GM19452 (cell line): Measurements from ENCODE around the gene TTF2.
A peak's percentile ranks its signal among the peaks of the same experiment; 100 is the strongest.

ENCODE experiments used
- ATAC-seq: cut with Tn5 transposase; IDR thresholded peaks from one replicate; pipeline ENCODE4 v1.9.1; 2021; ENCODE audit not compliant: unreplicated experiment

The TTF2 gene

DNA sequence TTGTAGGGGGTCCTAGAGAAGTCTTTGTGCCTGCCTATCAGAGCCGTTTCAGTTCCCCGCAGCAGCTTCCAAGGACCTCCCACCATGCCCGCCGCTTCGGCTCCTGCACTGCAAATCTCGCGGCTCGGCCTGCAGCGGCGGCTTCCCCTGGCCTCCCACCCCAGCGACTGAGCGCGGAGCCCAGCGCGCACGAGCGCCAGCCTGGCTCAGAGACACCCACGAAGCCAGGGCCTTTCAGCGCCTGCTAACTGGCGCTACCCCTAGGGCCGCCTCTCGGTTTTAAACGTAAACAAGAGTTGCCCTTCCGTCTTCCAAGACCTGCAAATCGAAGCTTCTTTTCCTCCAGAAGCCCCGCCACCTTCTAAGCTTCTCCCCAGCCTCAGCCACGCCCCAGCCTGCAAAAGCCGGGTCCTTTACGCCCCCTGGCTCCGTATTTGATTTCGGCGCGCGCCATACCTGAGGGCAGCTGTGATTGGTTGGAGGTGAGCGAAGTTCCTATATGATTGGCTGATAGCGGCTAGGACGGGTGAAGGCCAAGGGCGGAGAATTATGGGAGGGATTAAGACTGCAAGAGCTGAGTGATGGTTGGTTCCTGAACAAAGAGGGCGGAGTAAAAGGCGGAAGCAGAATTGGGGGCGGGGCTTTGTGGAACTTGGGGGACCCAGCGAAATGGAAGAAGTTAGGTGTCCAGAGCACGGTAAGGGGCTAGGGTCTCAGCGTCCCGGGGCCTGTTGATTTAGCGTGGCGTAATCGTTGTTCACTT is at the start of gene TTF2:
Gene TTF2 (plus strand): TSS at position 649 of the 763 bp plus-strand sequence. CDS start 21 bp downstream, at position 670.
- ATAC-seq: peak; percentile 91

DNA sequence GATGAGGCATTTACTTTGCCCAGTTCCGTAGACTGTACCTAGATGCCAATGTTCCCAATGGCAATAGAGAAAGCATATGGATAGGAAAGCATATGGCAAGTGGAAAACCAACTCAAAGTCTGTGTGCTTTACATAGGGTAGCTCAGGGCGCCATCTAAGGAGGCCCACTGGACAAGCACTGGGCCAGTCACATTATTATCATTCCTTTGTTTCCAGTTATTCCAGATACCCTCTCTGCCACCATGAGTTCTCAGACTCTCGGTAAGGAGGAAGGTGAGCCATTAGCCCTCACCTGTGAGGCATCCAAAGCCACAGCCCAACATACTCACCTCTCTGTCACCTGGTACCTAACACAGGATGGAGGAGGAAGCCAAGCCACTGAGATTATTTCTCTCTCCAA is 48.8 kb upstream of the TTF2 start:
- ATAC-seq: no peak

DNA sequence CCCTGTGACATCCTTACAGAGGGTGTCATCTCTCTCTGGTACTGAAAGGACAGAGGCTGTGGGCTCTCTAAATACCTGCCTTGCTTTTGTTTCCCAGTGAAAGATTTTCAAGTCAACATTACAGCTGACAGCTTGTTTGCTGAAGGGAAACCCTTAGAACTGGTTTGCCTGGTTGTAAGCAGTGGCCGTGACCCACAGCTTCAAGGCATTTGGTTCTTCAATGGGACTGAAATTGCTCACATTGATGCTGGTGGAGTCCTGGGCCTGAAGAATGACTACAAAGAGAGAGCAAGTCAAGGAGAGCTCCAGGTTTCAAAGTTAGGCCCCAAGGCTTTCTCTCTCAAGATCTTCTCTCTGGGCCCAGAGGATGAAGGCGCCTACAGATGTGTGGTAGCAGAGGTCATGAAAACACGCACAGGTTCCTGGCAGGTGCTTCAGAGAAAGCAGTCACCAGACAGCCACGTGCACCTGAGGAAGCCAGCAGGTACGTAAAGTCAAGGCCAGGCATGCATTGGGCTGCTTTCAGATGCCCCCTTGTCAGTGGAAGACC is 46.7 kb upstream of the TTF2 start:
- ATAC-seq: no peak

DNA sequence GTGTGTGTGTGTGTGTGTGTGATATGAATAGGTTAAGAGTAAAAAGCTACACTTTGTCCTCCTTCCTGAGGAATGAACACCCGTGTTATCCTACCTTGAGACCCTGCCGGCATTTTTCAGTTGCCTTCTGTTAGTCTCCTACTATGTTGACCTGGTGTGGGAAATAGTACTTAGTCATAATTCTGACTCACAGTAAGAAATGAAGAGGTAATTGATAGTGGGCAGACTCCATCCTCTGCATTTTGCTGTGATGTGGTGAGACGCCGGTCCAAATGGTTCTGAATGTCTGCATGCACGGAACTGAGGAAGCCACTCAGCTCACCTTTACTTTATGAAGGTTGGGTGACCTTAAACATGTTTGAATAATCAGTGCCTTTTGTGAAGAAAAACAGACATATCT is 45.9 kb upstream of the TTF2 start:
- no peak for ATAC-seq

DNA sequence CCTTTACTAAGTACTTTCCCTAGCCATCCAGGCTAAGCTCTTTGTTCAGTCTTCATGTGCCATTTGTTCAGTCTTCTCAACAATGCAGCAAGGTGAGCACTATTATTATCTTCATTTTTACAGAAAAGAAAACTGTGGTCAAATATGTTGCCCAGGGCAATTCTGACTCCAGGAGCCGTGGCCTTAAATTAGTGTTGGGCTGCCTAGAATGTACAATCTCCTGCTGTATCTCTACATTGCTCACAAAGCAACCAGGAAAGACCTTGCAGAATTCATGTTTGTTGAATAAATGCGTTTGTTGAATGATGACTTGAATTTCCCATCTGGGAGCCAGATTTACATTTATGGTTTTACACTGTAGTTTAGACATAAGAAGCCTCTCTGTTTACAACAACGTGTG is 44.4 kb upstream of the TTF2 start:
- no peak for ATAC-seq

DNA sequence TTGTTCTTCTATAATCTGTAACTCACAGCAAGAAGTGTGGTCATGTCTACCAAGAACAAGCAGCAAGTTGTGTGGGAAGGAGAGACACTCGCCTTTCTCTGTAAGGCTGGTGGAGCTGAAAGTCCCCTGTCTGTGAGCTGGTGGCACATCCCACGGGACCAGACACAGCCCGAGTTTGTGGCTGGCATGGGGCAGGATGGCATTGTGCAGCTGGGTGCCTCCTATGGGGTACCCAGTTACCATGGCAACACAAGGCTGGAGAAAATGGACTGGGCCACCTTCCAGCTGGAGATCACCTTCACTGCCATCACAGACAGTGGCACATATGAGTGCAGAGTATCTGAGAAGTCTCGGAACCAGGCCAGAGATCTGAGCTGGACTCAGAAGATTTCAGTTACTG is 43.1 kb upstream of the TTF2 start:
- no peak for ATAC-seq

DNA sequence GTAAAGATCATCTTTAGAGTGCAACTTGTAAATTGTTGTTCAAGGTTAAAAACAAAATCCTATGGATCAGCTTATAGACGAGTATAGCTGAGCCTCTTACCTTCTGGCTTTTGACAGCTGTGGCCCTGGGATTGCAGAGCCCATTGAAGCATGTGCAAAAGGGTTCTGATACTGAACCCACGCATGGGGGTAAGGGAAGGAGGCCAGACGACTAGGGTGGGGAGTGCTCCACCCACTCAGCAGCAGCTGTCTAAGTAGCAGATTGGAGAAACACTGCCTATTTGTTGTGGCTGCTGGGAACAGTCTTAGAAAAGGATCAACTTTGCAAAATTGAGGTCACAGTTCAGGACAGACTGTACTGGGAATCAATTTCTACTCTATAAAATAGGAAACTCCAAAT is 42.5 kb upstream of the TTF2 start:
- ATAC-seq: no peak

DNA sequence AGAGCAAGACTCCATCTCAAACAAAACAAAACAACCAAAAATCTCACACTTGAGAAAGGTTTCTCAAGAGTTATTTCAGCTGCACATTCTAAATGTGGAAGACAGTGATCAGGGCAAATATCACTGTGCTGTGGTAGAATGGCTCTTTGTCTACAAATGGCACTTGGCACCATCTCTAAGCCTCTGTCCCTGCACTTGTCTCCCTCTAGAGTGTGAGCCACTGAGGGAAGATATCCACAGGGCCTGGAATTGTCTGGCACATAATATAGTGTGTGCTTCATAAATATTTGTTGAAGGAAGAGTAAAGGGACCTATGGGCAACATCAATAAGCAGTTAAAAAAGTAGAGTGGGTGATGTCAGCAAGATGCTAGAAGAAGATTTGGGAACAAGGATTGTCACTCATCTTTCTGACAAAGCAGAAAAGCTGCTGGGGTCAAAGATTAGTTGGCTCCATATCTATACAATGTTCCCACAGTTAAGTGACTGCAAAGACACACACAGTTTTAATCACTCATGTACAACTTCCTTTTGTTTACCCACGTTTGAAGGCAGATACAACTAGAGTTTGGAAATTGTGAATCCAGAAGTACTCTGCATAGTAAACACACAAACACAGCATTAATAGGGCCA is 39.5 kb upstream of the TTF2 start:
- ATAC-seq: no peak

DNA sequence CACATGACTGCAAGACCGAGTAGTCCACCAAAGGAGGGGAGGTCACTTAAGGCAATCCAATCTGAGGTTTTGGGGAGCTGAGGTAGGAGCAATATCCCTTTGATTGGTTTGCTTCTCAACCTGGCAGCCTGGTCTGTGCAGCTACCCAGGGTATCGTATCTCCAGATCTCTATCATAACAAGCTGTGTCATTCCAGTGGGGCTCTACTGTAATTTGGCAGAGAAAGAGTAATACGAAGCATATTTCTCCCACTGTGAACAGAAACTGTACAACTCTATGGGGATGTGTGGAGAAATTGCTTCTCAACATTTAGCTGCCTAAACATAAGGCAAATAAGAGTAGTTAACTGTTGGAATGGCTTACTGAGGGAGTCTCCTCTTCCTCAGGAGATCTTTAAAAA is 38.0 kb upstream of the TTF2 start:
- ATAC-seq: no peak

DNA sequence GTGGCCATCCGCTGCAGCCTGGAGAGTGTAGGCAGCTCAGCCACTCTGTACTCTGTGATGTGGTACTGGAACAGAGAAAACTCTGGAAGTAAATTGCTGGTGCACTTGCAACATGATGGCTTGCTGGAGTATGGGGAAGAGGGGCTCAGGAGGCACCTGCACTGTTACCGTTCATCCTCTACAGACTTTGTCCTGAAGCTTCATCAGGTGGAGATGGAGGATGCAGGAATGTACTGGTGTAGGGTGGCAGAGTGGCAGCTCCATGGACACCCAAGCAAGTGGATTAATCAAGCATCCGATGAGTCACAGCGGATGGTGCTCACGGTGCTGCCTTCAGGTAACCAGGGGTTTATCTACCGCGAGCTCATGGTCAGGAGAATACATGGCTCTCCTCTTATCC is 34.6 kb upstream of the TTF2 start:
- ATAC-seq: no peak

DNA sequence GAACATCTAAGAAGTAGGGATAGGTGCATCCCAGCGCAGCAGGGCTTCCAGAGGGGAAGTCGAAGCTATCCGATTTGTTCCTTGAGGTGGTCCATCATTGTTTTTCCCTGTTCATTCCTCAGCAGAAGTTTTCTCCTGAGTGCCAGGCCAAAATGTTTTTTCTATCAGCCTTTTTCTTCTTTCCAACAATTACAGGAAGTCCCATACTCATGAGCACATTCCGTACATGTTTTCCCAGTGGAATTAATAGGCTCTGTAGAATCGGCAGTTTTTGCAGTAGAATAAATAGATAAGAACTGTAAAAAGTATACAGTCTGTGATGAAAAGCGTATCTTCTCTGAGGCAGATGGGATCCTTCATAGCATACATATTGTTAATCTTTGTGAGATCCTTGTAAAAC is 33.8 kb upstream of the TTF2 start:
- no peak for ATAC-seq

DNA sequence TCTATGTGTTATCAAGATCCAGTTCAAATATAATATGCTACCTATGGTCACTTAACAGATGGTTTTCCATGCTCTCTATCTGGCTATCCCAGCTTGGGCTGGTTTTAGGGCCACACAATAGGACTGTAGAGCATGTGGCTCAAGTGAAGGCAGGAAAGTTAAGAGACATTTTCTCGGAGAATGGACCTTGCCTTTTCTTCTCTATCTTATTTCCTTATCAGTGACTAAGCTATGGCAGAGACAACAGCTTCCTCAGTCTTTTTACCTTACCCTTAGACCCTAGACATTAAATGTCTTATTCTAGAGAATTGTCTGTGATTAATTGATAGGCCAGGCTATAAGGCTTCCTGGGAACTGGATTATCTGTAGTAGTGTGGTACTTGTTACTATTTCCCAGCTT is 30.4 kb upstream of the TTF2 start:
- ATAC-seq: no peak

DNA sequence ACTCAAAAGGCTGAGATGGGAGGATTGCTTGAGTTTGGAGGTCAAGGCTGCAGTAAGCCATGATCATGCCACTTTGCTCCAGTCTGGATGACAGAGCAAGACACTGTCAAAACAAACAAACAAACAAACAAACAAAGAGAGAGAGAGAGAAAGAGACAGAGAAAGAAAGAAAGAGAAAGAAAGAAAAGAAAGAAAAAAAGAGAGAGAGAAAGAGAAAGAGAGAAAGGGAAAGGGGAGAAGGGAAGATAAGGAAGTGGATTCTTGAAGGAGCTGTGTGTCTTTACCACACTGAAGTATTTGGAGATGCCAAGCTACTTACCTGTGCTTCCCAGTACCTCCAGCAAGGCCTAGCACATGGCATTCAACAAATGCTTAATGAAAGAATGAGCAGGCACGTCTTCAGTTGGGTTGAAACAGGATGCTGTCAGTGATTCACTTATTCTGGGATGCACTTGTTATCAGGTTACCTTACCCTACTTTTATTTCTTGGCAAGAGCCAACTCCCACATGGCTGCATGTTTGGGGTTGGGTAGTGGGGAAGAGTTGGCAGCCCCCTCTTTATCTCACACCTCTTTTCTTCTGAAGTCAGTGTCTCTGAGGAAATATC is 29.8 kb upstream of the TTF2 start:
- no peak for ATAC-seq

DNA sequence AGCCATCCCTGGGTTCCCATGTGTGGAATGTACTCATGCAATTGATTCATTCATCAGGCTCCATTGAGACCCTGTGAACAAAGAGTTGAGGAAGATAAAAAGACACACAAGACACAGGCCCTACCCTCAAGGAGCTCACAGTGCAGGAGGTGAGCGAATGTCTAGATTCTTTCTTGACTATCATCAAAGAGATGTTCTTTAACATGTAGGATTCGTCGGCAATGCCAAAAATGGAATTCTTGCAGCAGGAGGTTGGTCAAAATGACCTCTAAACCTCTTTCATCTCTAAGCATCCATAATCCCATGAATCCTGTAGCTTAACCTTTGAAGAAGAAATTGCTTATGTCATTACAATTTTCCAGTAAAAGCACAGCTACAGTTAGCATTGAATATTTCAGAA is 27.9 kb upstream of the TTF2 start:
- no peak for ATAC-seq

DNA sequence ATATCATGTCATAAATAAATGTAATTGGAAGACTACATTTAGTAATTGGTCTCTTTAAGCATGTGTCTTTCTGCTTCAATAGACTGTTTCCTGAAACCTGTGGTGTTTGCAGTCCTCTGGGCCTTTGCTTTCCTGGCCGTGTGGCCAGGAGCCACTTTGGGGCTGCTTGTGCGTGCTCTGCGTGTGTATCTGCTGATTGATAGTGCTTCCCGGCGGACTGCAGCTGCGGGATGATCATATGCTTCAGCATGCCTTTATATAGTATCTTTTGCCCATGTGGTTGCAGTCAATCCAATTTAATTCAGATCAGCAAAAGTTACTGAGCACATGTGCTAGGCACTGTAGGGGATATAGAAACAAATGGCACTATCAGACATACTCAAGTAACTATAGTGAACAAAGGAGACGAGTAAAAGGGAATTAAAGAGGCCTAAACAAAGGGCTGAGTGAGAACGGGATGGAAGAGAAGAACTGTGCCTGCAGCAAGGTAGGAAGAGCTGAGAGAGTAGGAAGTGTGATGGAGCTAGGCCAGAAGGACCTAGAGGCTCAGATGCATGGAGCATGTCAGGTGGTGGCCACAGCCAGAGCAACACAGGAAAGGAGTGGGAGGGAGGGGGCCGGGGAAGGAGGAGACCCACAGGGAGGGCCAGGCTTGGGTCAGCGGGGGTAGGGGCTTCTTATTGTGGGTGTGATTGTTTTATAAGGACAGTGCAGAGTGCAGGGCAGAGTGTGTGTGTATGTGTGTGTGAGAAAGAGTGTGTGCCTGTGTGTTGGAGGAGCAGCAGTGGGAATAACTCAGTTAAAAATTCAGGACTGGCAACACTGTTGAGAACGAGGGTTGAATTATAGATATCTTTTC is 27.2 kb upstream of the TTF2 start:
- no peak for ATAC-seq

DNA sequence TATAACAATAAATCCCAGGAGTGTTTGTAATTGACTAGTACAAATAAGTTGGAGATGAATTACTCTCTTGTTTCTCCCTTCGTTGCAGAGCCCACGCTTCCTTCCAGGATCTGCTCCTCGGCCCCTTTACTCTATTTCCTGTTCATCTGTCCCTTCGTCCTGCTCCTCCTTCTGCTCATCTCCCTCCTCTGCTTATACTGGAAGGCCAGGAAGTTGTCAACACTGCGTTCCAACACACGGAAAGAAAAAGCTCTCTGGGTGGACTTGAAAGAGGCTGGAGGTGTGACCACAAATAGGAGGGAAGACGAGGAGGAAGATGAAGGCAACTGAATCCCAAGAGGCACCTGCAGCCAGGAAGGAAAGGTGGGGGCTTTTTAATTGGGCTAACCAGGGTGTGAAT is 26.4 kb upstream of the TTF2 start:
- ATAC-seq: no peak

DNA sequence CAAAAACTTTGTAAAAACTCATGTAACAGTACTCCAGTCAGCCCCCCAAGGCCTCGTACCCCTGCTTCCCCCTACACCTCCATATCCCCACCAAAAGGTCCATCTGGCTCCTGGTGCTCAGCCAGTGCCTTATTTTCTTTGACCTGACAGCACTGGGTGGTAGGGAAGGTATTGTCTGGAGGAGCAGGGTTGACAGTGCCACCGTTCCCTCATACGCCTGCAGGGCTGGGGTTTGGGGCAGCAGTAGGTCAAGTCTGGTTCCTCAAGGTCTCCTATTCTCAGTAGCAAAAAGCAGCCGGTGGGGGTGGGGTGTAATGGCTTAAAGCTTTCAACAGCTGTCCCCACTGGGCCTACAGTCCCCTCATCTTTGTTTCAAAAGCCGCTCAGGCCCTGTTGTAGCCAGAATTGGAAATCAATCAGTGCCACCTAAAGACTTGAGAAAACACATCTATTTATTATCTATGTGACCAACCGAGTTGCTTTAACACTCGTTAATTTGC is 25.3 kb upstream of the TTF2 start:
- no peak for ATAC-seq

DNA sequence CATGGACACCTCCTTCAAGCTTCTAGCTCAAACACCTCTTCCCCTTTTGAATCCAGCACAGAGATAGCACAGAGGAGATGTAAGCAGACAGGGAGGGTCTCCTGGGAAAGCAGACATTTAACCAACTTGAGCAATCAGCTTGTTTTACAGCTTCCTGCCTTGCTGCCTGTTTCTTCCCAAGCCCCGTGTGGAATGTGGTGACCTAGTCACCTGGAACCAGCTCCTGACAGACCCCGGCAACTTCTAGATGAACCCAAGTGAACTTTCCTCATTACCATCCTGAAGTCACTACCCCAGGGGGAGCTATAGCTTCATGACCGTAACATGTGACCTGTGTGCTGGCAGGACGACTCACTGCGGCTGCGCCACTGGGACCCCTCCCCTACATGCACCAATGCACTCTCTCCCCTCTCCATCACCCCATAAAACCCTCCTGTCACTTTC is 24.1 kb upstream of the TTF2 start:
- no peak for ATAC-seq

DNA sequence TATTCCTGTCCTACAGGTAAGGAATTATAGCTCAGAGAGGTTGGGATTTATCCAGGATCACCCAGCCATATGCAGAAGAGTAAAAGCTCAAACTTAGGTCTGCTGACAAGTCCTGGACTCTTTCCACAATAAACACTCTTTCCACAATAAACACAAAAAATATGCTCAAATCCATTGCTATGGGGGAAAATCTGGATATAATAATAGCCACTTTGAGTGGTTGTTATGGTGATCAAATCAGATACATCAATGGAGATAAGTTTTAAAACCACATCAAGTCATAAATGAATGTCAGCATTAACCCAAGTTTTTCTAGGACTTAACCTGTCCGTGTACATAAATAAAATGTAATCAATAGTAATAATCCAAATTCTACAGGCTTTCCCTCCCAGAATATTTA is 22.3 kb upstream of the TTF2 start:
- ATAC-seq: no peak

DNA sequence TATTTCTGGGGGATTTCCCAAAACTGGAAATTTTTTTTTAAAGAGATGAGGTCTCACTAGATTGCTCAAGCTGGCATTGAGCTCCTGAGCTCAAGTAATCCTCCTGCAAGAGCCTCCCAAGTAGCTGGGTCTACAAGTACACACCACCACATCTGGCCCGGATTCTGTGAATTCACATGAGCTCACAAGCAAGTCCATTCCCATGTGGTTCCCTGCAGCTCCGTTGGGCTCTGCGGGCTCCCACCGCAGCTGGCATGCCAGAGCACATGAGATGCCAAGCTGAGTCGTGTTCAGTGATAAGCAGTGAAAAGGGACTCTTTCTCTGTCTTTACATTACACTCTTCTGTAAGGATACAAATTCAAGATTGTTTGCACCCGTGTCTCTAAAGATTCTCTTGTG is 21.9 kb upstream of the TTF2 start:
- no peak for ATAC-seq

DNA sequence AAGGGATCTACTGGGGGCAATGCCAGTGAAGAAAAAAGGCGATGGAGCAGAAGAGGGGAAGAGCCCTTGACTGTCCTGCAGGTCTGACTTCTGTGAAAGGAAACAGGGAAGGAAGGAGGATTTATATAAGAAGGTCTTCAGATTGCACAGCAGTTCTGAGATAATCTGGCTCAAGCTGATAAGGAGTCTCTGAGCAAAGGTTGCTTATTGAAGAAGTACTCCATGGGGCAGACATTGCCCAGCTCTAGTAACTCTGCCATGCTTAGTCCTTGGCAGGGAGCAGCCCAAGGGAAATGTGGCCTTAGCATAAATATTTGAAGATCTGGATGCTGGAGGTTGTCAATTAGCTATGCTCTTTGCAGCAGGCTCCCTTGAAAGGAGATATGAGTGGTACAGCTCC is 15.9 kb upstream of the TTF2 start:
- ATAC-seq: no peak
